HG03342 (cell line): ENCODE data around the gene TMEM126A.

ENCODE experiments used
- ATAC-seq: cut with Tn5 transposase; IDR thresholded peaks from one replicate; pipeline ENCODE4 v1.9.1; 2021; ENCODE audit warnings: mild to moderate bottlenecking, moderate library complexity; ENCODE audit not compliant: unreplicated experiment

Gene TMEM126A

GRCh38 chr11:85694385-85694980, 46.7 kb downstream of the TMEM126A start:
- peak; percentile 42 for ATAC-seq

- ATAC-seq, result no peak
Observed at GRCh38 chr11:85695546-85695945, 47.8 kb downstream of the TMEM126A start.

- ATAC-seq, result no peak
Observed at GRCh38 chr11:85697747-85698146, 50.0 kb downstream of the TMEM126A start.

- ATAC-seq, result no peak
Observed at GRCh38 chr11:85698195-85698594, 50.4 kb downstream of the TMEM126A start.

GRCh38 chr11:85699957-85700741, 52.4 kb downstream of the TMEM126A start:
- ATAC-seq, result peak; percentile 88

- no peak for ATAC-seq
Observed at GRCh38 chr11:85704967-85705366, 57.2 kb downstream of the TMEM126A start.

GRCh38 chr11:85705800-85706199, 58.0 kb downstream of the TMEM126A start:
- ATAC-seq, result no peak
